ENCODE measurements around the gene CPB1.
"Not testable (repeated sequence)": the region's sequence is repeated elsewhere in the genome, so short reads cannot be mapped to it uniquely, and the experiment has no call there.

Gene CPB1

GRCh38 chr3:148827585-148827984 is at the start of gene CPB1:
TSS of gene CPB1 (plus strand) at chr3:148827811. CDS start at chr3:148827824, 13 bp downstream.
- no peak for DNase-seq (ENCODE audit: low read depth in 3 of 3)

GRCh38 chr3:148778926-148779325 is 48.7 kb upstream of the CPB1 start:
- DNase-seq (ENCODE audit: low read depth in 3 of 3): no peak

- not testable (repeated sequence) for DNase-seq (ENCODE audit: low read depth in 3 of 3)
These were observed 42.6 kb upstream of the CPB1 start for GRCh38 chr3:148785026-148785425.

- DNase-seq (ENCODE audit: low read depth in 3 of 3): not testable (repeated sequence)
These were observed 41.5 kb upstream of the CPB1 start for GRCh38 chr3:148786159-148786558.

GRCh38 chr3:148789146-148789545 is 38.5 kb upstream of the CPB1 start:
- DNase-seq (ENCODE audit: low read depth in 3 of 3): no peak

GRCh38 chr3:148789906-148790305 is 37.7 kb upstream of the CPB1 start:
- DNase-seq (ENCODE audit: low read depth in 3 of 3): no peak

GRCh38 chr3:148790370-148790769 is 37.2 kb upstream of the CPB1 start:
- DNase-seq (ENCODE audit: low read depth in 3 of 3): no peak

- DNase-seq (ENCODE audit: low read depth in 3 of 3): no peak
These were observed 36.5 kb upstream of the CPB1 start for GRCh38 chr3:148790851-148791735.

GRCh38 chr3:148791920-148792319 is 35.7 kb upstream of the CPB1 start:
- DNase-seq (ENCODE audit: low read depth in 3 of 3): no peak

GRCh38 chr3:148792516-148792915 is 35.1 kb upstream of the CPB1 start:
- DNase-seq (ENCODE audit: low read depth in 3 of 3): no peak

- DNase-seq (ENCODE audit: low read depth in 3 of 3): no peak
These were observed 30.8 kb upstream of the CPB1 start for GRCh38 chr3:148796799-148797198.

- no peak for DNase-seq (ENCODE audit: low read depth in 3 of 3)
These were observed 29.8 kb upstream of the CPB1 start for GRCh38 chr3:148797795-148798194.

- DNase-seq (ENCODE audit: low read depth in 3 of 3): no peak
These were observed 27.2 kb upstream of the CPB1 start for GRCh38 chr3:148800414-148800813.

GRCh38 chr3:148809835-148810234 is 17.8 kb upstream of the CPB1 start:
- DNase-seq (ENCODE audit: low read depth in 3 of 3): no peak

- no peak for DNase-seq (ENCODE audit: low read depth in 3 of 3)
These were observed 12.1 kb upstream of the CPB1 start for GRCh38 chr3:148815316-148816110.

- no peak for DNase-seq (ENCODE audit: low read depth in 3 of 3)
These were observed 11.2 kb upstream of the CPB1 start for GRCh38 chr3:148816427-148816826.

GRCh38 chr3:148816981-148817525 is 10.6 kb upstream of the CPB1 start:
- DNase-seq (ENCODE audit: low read depth in 3 of 3): no peak

GRCh38 chr3:148820361-148821245 is 7.0 kb upstream of the CPB1 start:
- DNase-seq (ENCODE audit: low read depth in 3 of 3): no peak

- no peak for DNase-seq (ENCODE audit: low read depth in 3 of 3)
These were observed 4.6 kb upstream of the CPB1 start for GRCh38 chr3:148823026-148823425.

GRCh38 chr3:148825476-148825875 is 2.1 kb upstream of the CPB1 start:
- no peak for DNase-seq (ENCODE audit: low read depth in 3 of 3)

GRCh38 chr3:148828136-148828690 is 602 bp downstream of the CPB1 start:
- no peak for DNase-seq (ENCODE audit: low read depth in 3 of 3)

Data from stimulated activated CD4-positive, alpha-beta T cell treated with anti-CD3 and anti-CD28 coated beads, TNF-alpha, amount 100 ng/mL, for 4 hours (primary cell).